Measurements from ENCODE around the gene POGLUT3.

POGLUT3 gene

GRCh38 chr11:108524422-108524821 lies 26.2 kb upstream of the POGLUT3 start:
- H3K9me2 ChIP-seq (replicated peaks; ENCODE audit: low read depth, low read length) = no peaks in the 10 kb centered on the region
- TF ChIP-seq EZH2phosphoT487 (IDR thresholded peaks at IDR 0.05; ENCODE audit: borderline replicate concordance) = no peak
- TF ChIP-seq CTCF (conservative IDR thresholded peaks at IDR 0.05; ENCODE audit: low read length) = no peak
- H2AFZ ChIP-seq (ENCODE audit: low read length) = no peak overlapping the region
- H3K9me3 ChIP-seq (ENCODE audit: insufficient read depth, low read depth, low read length) = no peaks in the 10 kb centered on the region
- no peaks in the 10 kb centered on the region for H4K20me1 ChIP-seq (ENCODE audit: insufficient read depth, low read length, poor library complexity, severe bottlenecking)
- H3F3A ChIP-seq (ENCODE audit: low read depth) = no peaks in the 10 kb centered on the region
- H3K4me3 ChIP-seq (ENCODE audit: low read length, poor library complexity, severe bottlenecking) = no peak overlapping the region
- H3K4me1 ChIP-seq (ENCODE audit: insufficient read depth, low read length, poor library complexity, severe bottlenecking) = no peaks in the 10 kb centered on the region
- no peaks in the 10 kb centered on the region for H3K79me2 ChIP-seq (ENCODE audit: insufficient read depth, low read length)
- no peaks in the 10 kb centered on the region for H3K36me3 ChIP-seq (ENCODE audit: insufficient read depth, low read length)
- H3K27me3 ChIP-seq (ENCODE audit: insufficient read depth, low read length, poor library complexity, severe bottlenecking) = no peaks in the 10 kb centered on the region
- no peak overlapping the region for H3K9ac ChIP-seq (ENCODE audit: low read depth, low read length, poor library complexity, severe bottlenecking)
- H3K4me2 ChIP-seq (ENCODE audit: low read depth, low read length, poor library complexity, severe bottlenecking) = no peak overlapping the region

- H3K4me3 ChIP-seq (ENCODE audit: low read length, poor library complexity, severe bottlenecking) = no peak overlapping the region
- no peaks in the 10 kb centered on the region for H3F3A ChIP-seq (ENCODE audit: low read depth)
- H3K27me3 ChIP-seq (ENCODE audit: insufficient read depth, low read length, poor library complexity, severe bottlenecking) = no peaks in the 10 kb centered on the region
- no peaks in the 10 kb centered on the region for H3K4me1 ChIP-seq (ENCODE audit: insufficient read depth, low read length, poor library complexity, severe bottlenecking)
- no peaks in the 10 kb centered on the region for H4K20me1 ChIP-seq (ENCODE audit: insufficient read depth, low read length, poor library complexity, severe bottlenecking)
- H3K9me3 ChIP-seq (ENCODE audit: insufficient read depth, low read depth, low read length) = no peaks in the 10 kb centered on the region
- no peak overlapping the region for H3K9ac ChIP-seq (ENCODE audit: low read depth, low read length, poor library complexity, severe bottlenecking)
- TF ChIP-seq CTCF (conservative IDR thresholded peaks at IDR 0.05; ENCODE audit: low read length) = no peak
- no peak for TF ChIP-seq EZH2phosphoT487 (IDR thresholded peaks at IDR 0.05; ENCODE audit: borderline replicate concordance)
- H3K36me3 ChIP-seq (ENCODE audit: insufficient read depth, low read length) = no peaks in the 10 kb centered on the region
- no peak overlapping the region for H3K4me2 ChIP-seq (ENCODE audit: low read depth, low read length, poor library complexity, severe bottlenecking)
- H3K79me2 ChIP-seq (ENCODE audit: insufficient read depth, low read length) = no peaks in the 10 kb centered on the region
- no peak overlapping the region for H2AFZ ChIP-seq (ENCODE audit: low read length)
- H3K9me2 ChIP-seq (replicated peaks; ENCODE audit: low read depth, low read length) = no peaks in the 10 kb centered on the region
Observed at GRCh38 chr11:108522318-108522717, 24.1 kb upstream of the POGLUT3 start.

- Histone ChIP-seq H3K9me3 (ENCODE audit: insufficient read depth, low read depth, low read length) (no peaks in the 10 kb centered on the region), H4K20me1 (ENCODE audit: insufficient read depth, low read length, poor library complexity, severe bottlenecking) (no peaks in the 10 kb centered on the region), H3K4me2 (ENCODE audit: low read depth, low read length, poor library complexity, severe bottlenecking) (no peak overlapping the region), H3K9ac (ENCODE audit: low read depth, low read length, poor library complexity, severe bottlenecking) (no peak overlapping the region), H3F3A (ENCODE audit: low read depth) (no peaks in the 10 kb centered on the region), H3K27me3 (ENCODE audit: insufficient read depth, low read length, poor library complexity, severe bottlenecking) (no peaks in the 10 kb centered on the region), H3K79me2 (ENCODE audit: insufficient read depth, low read length) (no peaks in the 10 kb centered on the region), H3K9me2 (replicated peaks; ENCODE audit: low read depth, low read length) (no peaks in the 10 kb centered on the region), H3K4me3 (ENCODE audit: low read length, poor library complexity, severe bottlenecking) (no peak overlapping the region), H3K4me1 (ENCODE audit: insufficient read depth, low read length, poor library complexity, severe bottlenecking) (no peaks in the 10 kb centered on the region), H3K36me3 (ENCODE audit: insufficient read depth, low read length) (0 out of 2 replicates have a peak, but pooled peaks cover under 1% of the 10 kb centered on the region), H2AFZ (ENCODE audit: low read length) (no peak overlapping the region)
- TF ChIP-seq CTCF (conservative IDR thresholded peaks at IDR 0.05; ENCODE audit: low read length) (no peak), EZH2phosphoT487 (IDR thresholded peaks at IDR 0.05; ENCODE audit: borderline replicate concordance) (no peak)
Observed at GRCh38 chr11:108518581-108518980, 20.4 kb upstream of the POGLUT3 start.
